ENCODE data around the gene A2M. TPM values are rescaled to one million over a fixed set of nuclear protein-coding genes. Genes with fewer than 3 reads are reported as not detected.

Gene A2M
- total RNA-seq, 2 donors from 2014 or later: 0.26 to 0.28 TPM

DNA sequence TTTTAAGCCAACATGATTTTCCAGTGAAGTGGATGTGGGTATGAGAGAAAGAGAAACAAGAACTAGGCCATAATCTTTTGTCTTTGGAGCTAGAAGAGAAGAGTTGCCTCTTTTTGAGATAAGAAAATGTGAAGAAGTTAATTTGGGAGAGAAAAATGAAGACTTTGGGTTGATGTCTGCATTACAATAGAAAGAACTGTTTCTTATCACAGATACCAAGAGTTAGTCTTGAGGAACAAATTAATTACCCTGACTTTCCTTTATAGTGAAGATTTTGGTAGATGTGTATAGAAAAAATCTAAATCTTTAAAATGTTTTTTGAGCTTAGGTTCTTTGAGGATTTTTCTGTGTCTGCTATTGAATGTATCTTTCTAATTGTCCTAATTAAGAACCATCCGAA is 4.2 kb downstream of the A2M start:
- H3K4me1 Mint-ChIP-seq: peaks cover 5% of the 10 kb centered on the region
- no peak overlapping the region for H3K4me3 Mint-ChIP-seq
- no peak for ATAC-seq (replicated peaks)
- H3K9me3 Mint-ChIP-seq: no peaks in the 10 kb centered on the region
- no peak overlapping the region for H3K27ac Mint-ChIP-seq
- H3K36me3 Mint-ChIP-seq (ENCODE audit: low read depth): peaks cover 5% of the 10 kb centered on the region
- no peaks in the 10 kb centered on the region for H3K27me3 Mint-ChIP-seq

GRCh38 chr12:9109737-9110491 is 5.8 kb downstream of the A2M start:
- Mint-ChIP-seq H3K4me3 (no peak overlapping the region), H3K4me1 (no peaks in the 10 kb centered on the region)
- no peak for ATAC-seq (replicated peaks)

DNA sequence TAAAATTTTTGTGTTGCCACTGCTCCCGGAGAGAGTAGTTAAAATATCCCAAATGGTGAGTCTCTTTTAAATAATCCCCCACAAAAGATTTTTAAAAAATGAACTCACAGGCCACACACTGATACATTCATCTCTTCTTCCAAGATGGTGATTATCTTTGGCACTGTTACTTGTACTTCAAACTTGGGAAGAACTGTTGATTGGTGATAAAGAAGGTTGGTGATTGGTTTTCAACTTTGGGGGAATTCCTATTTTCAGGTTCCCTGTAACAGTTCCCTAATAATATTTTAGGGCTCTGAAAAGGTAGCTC is 6.6 kb downstream of the A2M start:
- H3K27me3 Mint-ChIP-seq: no peaks in the 10 kb centered on the region
- no peak overlapping the region for H3K4me3 Mint-ChIP-seq
- H3K36me3 Mint-ChIP-seq (ENCODE audit: low read depth): peaks cover 5% of the 10 kb centered on the region
- no peak overlapping the region for H3K27ac Mint-ChIP-seq
- no peaks in the 10 kb centered on the region for H3K4me1 Mint-ChIP-seq
- no peaks in the 10 kb centered on the region for H3K9me3 Mint-ChIP-seq
- no peak for ATAC-seq (replicated peaks)

More at GRCh38 chr12:9109737-9110491, 5.8 kb downstream of the A2M start:
- no peak overlapping the region for H3K27ac Mint-ChIP-seq
- no peaks in the 10 kb centered on the region for H3K9me3 Mint-ChIP-seq
- H3K36me3 Mint-ChIP-seq (ENCODE audit: low read depth): peaks cover 5% of the 10 kb centered on the region
- H3K27me3 Mint-ChIP-seq: no peaks in the 10 kb centered on the region

DNA sequence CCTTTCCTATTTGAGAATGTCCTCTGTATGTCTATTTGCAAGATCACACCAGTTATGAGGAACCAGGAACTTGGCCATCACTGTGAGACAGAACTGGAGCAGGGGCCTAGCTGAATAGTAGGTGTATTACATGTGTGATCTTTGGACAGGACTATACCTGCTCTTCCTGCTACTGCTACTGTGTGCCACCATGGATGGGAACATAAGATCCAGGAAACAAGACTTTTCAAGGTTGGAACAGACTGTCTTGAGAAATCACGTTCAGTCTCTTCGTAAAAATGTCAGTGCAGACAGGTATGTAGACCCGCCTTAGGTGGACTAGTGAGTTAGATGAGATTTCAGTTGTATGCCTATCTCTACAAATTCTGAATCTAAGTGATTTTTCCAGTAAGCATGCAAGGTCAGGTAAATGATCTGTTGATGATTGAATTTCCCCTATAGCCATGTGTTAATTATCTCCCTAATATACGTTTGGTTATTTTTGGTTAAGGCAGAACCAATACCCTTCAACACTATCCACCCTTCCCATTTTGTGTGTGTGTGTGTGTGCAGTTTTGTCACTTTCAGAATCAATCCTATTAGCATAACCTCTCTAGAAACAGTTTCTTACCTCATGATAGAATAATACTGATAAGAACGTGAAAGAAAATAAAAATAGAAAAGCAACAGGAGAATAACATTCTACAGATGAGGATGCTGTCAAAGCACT is 7.1 kb downstream of the A2M start:
- Mint-ChIP-seq H3K4me1 (no peaks in the 10 kb centered on the region), H3K9me3 (no peaks in the 10 kb centered on the region), H3K4me3 (no peak overlapping the region), H3K27me3 (no peaks in the 10 kb centered on the region), H3K27ac (no peak overlapping the region), H3K36me3 (ENCODE audit: low read depth) (peaks cover 5% of the 10 kb centered on the region)
- ATAC-seq (replicated peaks): no peak

GRCh38 chr12:9107542-9107873 is 8.2 kb downstream of the A2M start:
- Mint-ChIP-seq H3K36me3 (ENCODE audit: low read depth) (no peaks in the 10 kb centered on the region), H3K9me3 (no peaks in the 10 kb centered on the region), H3K27me3 (no peaks in the 10 kb centered on the region), H3K4me1 (no peaks in the 10 kb centered on the region), H3K4me3 (no peak overlapping the region), H3K27ac (no peak overlapping the region)
- ATAC-seq (replicated peaks): no peak

DNA sequence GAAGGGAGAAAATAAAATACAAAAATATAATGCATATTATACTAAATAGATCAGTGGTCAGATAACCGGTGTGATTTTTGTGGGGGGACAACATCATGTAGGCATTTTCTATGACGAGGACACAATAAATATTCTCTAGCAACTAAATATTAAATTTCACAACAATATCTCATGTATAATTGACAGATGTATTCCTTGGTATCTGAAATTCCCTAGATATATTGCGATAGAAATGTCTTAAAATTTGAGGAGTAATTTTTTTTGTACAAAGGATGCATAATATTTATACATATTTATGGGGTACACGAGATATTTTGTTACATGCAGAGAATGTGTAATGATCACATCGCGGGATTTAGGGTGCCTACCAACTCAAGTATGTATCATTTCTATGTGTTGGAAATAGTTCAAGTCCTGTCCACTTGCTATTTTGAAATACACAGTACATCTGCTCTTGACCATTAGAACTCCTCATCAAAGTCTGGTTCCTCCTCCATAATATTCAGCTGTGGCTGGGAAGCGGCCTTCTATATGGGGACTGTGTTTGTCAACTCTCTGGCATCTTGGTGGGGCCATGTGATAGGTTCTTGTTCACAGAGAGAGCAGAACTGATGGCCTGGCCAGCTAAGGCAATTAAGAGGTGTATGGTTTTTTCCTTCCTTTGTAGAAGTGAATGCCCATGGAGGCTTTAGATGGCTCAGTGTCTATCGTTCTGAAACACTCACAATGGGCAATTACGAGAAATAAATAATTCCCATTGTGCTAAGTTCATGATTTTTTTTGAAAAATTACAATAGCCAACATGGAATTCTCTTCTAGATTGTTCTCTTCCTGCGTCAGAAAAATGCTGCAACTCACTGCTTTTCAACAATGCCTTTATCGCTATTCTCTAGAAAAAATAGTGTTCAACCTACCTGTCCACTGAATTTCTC is 8.8 kb downstream of the A2M start:
- no peaks in the 10 kb centered on the region for H3K9me3 Mint-ChIP-seq
- H3K27me3 Mint-ChIP-seq: no peaks in the 10 kb centered on the region

DNA sequence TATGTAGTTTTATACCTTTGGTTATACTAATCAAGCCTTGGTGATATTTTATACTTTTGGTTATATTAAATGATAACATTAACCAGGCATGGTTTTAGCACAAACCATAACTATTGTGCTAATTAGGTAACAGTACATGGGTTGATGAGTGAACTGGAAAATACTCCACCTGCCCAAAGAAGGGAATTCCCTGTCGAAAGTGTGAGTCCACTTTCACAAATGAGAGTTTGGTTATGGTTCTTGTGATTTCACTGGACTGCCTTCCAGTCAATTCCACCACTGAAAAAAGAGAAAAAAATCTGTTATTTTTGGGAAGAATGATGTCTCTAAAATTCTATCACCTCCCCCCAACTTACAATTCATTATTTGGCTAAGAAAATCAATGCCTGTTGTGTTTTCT is 9.7 kb downstream of the A2M start:
- Mint-ChIP-seq H3K4me1 (no peaks in the 10 kb centered on the region), H3K4me3 (no peak overlapping the region), H3K27ac (no peak overlapping the region), H3K9me3 (no peaks in the 10 kb centered on the region), H3K36me3 (ENCODE audit: low read depth) (no peaks in the 10 kb centered on the region), H3K27me3 (no peaks in the 10 kb centered on the region)
- no peak for ATAC-seq (replicated peaks)

More for the DNA sequence above, 8.8 kb downstream of the A2M start:
- no peaks in the 10 kb centered on the region for H3K36me3 Mint-ChIP-seq (ENCODE audit: low read depth)
- H3K27ac Mint-ChIP-seq: no peak overlapping the region
- no peak for ATAC-seq (replicated peaks)
- H3K4me1 Mint-ChIP-seq: no peaks in the 10 kb centered on the region
- H3K4me3 Mint-ChIP-seq: no peak overlapping the region

- no peaks in the 10 kb centered on the region for H3K4me1 Mint-ChIP-seq
- no peaks in the 10 kb centered on the region for H3K27me3 Mint-ChIP-seq
- H3K9me3 Mint-ChIP-seq: no peaks in the 10 kb centered on the region
- no peak overlapping the region for H3K4me3 Mint-ChIP-seq
- no peak overlapping the region for H3K27ac Mint-ChIP-seq
- H3K36me3 Mint-ChIP-seq (ENCODE audit: low read depth): no peaks in the 10 kb centered on the region
- no peak for ATAC-seq (replicated peaks)
Measured at GRCh38 chr12:9104767-9105423, 10.8 kb downstream of the A2M start.

GRCh38 chr12:9104087-9104486 is 11.6 kb downstream of the A2M start:
- no peaks in the 10 kb centered on the region for H3K9me3 Mint-ChIP-seq
- no peaks in the 10 kb centered on the region for H3K36me3 Mint-ChIP-seq (ENCODE audit: low read depth)
- H3K27me3 Mint-ChIP-seq: no peaks in the 10 kb centered on the region
- H3K4me3 Mint-ChIP-seq: no peak overlapping the region
- H3K4me1 Mint-ChIP-seq: no peaks in the 10 kb centered on the region
- H3K27ac Mint-ChIP-seq: no peak overlapping the region
- ATAC-seq (replicated peaks): no peak

DNA sequence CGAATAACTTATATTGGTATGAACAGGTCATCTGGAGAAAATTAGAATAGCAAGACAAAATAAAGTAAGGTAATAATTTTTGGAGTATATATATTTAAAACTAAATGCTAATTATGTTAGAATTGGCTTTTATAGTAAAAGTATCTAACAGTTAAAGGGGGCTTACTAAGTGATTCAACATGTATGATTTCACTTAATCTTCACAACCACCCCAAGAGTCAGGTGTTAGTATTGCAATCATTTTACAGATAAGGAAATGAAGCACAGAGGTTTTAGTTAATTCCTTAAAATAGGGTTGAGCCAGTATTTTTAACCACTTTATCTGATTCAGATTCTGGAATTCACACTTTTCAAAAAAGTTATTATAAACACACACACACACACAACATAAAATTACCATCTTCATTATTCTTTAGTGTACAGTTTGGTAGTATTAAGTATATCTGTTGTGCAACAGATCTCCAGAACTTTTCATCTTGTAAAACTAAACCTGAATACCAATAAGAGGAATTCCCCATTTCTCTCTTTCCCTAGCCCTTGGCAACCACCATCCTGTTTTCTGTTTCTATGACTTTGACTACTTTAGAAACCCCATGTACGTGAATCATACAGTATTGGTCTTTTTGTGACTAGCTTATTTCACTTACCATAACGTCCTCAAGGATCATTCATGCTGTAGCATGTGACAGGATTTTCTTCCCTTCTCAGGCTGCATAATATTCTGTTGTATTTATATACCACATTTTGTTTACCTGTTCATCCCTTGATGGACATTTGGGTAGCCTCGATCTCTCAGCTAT is 12.5 kb downstream of the A2M start:
- peak; percentile 99 for ATAC-seq (replicated peaks)

GRCh38 chr12:9101018-9101687 is 14.6 kb downstream of the A2M start:
- no peak overlapping the region for H3K4me3 Mint-ChIP-seq
- no peak overlapping the region for H3K27ac Mint-ChIP-seq
- H3K9me3 Mint-ChIP-seq: no peaks in the 10 kb centered on the region
- no peaks in the 10 kb centered on the region for H3K36me3 Mint-ChIP-seq (ENCODE audit: low read depth)
- H3K27me3 Mint-ChIP-seq: no peaks in the 10 kb centered on the region
- no peaks in the 10 kb centered on the region for H3K4me1 Mint-ChIP-seq
- no peak for ATAC-seq (replicated peaks)

More for the DNA sequence above, 12.5 kb downstream of the A2M start:
- H3K4me1 Mint-ChIP-seq: no peaks in the 10 kb centered on the region
- H3K27me3 Mint-ChIP-seq: no peaks in the 10 kb centered on the region
- H3K4me3 Mint-ChIP-seq: no peak overlapping the region
- no peak overlapping the region for H3K27ac Mint-ChIP-seq
- no peaks in the 10 kb centered on the region for H3K9me3 Mint-ChIP-seq
- no peaks in the 10 kb centered on the region for H3K36me3 Mint-ChIP-seq (ENCODE audit: low read depth)

DNA sequence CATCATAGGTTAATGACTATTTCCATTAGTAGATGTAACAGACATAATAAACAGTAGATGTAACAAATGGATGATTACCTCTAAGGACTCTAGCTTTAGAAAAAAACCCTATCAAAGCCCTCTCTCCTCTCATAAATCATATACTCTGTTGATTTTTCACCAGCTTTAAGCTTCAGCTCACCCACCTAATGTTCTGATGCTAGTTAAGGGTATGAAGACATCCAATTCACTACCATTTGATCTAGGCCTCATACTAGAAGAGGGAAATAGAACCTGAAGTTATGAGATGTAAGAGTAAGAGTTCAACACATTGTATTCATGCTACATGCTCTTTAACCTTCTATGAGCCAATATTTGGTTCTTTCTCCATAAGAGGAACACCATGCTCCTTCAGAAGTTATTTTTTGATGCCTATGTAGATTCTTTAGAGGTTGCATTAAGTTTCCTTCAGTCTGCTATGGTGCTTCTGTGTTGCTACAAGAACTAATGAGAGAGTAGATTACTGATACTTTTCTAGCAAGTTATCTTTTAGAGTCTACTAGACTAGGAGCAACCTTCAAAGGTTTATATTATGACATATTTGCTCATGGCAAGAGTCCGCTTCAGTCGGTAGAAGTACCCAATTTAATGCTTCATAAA is 16.0 kb downstream of the A2M start:
- Mint-ChIP-seq H3K4me3 (no peak overlapping the region), H3K4me1 (no peaks in the 10 kb centered on the region), H3K27ac (no peak overlapping the region), H3K27me3 (no peaks in the 10 kb centered on the region), H3K36me3 (ENCODE audit: low read depth) (no peaks in the 10 kb centered on the region), H3K9me3 (no peaks in the 10 kb centered on the region)
- ATAC-seq (replicated peaks): no peak

- H3K27me3 Mint-ChIP-seq: no peaks in the 10 kb centered on the region
- H3K4me3 Mint-ChIP-seq: no peak overlapping the region
- H3K27ac Mint-ChIP-seq: no peak overlapping the region
Measured at GRCh38 chr12:9098463-9099026, 17.2 kb downstream of the A2M start.

More at GRCh38 chr12:9098463-9099026, 17.2 kb downstream of the A2M start:
- no peaks in the 10 kb centered on the region for H3K36me3 Mint-ChIP-seq (ENCODE audit: low read depth)
- ATAC-seq (replicated peaks): no peak
- H3K4me1 Mint-ChIP-seq: no peaks in the 10 kb centered on the region
- no peaks in the 10 kb centered on the region for H3K9me3 Mint-ChIP-seq

All from activated T-helper 17 cell treated with anti-CD3 and anti-CD28 coated beads, Interleukin-2, amount 50 U/mL, for 72 hours (primary cell).